H9 (cell line): Measurements from ENCODE around the gene CTH. TPM values are rescaled to one million over a fixed set of nuclear protein-coding genes. Genes with fewer than 3 reads are reported as not detected.

ENCODE experiments used
- DNase-seq: peaks from one replicate; pipeline ENCODE4 v3.0.0-alpha.2; 2017
- H2AFZ ChIP-seq: one replicate; pipeline ENCODE4 v1.6.1; 2013; ENCODE audit warnings: mild to moderate bottlenecking, low read length, control low read depth, moderate library complexity
- H2AK5ac ChIP-seq: 2 replicates; pipeline ENCODE4 v1.6.1; 2013; ENCODE audit warnings: low read length, control low read depth, mixed read lengths; ENCODE audit not compliant: insufficient read length
- H2BK120ac ChIP-seq: one replicate; pipeline ENCODE4 v1.6.1; 2013; ENCODE audit warnings: low read depth, mild to moderate bottlenecking, low read length, control low read depth, inconsistent platforms; ENCODE audit not compliant: poor library complexity, severe bottlenecking
- H2BK12ac ChIP-seq: 2 replicates; pipeline ENCODE4 v1.6.1; 2013; ENCODE audit warnings: low read length, control low read depth, mixed read lengths, low read depth; ENCODE audit not compliant: insufficient read length
- H2BK15ac ChIP-seq: 2 replicates; pipeline ENCODE4 v1.6.1; 2013; ENCODE audit warnings: low read depth, low read length, control low read depth
- H2BK20ac ChIP-seq: one replicate; pipeline ENCODE4 v1.6.1; 2013; ENCODE audit warnings: low read depth, mild to moderate bottlenecking, low read length, control low read depth, inconsistent platforms; ENCODE audit not compliant: poor library complexity, severe bottlenecking
- H2BK5ac ChIP-seq: 2 replicates; pipeline ENCODE4 v1.6.1; 2013; ENCODE audit warnings: low read length, control low read depth, mixed read lengths; ENCODE audit not compliant: insufficient read length
- H3K14ac ChIP-seq: 2 replicates; pipeline ENCODE4 v1.6.1; 2013; ENCODE audit warnings: low read length, control low read depth; ENCODE audit not compliant: insufficient read depth
- H3K18ac ChIP-seq: 2 replicates; pipeline ENCODE4 v1.6.1; 2013; ENCODE audit warnings: low read depth, mild to moderate bottlenecking, mixed read lengths, low read length, control low read depth; ENCODE audit not compliant: insufficient read length
- H3K23ac ChIP-seq: 2 replicates; pipeline ENCODE4 v1.6.1; 2013; ENCODE audit warnings: low read length, control low read depth, mixed read lengths, low read depth; ENCODE audit not compliant: insufficient read length
- H3K23me2 ChIP-seq: 2 replicates; pipeline ENCODE4 v1.6.1; 2013; ENCODE audit warnings: low read depth, mild to moderate bottlenecking, mixed read lengths, low read length, control low read depth; ENCODE audit not compliant: insufficient read length, poor library complexity, severe bottlenecking
- H3K27ac ChIP-seq: 2 replicates; pipeline ENCODE4 v1.5.1; 2013; ENCODE audit warnings: low read length, control low read depth, mixed read lengths, low read depth; ENCODE audit not compliant: insufficient read length
- H3K27me3 ChIP-seq: 2 replicates; pipeline ENCODE4 v1.6.1; 2013; ENCODE audit warnings: low read length, control low read depth, inconsistent platforms; ENCODE audit not compliant: insufficient read depth
- H3K4ac ChIP-seq: 2 replicates; pipeline ENCODE4 v1.6.1; 2013; ENCODE audit warnings: low read depth, mild to moderate bottlenecking, control low read depth, inconsistent platforms, low read length, moderate library complexity
- H3K4me1 ChIP-seq: 2 replicates; pipeline ENCODE4 v1.6.1; 2013; ENCODE audit warnings: low read length, control low read depth, inconsistent platforms; ENCODE audit not compliant: insufficient read depth
- H3K4me2 ChIP-seq: 2 replicates; pipeline ENCODE4 v1.6.1; 2013; ENCODE audit warnings: low read length, control low read depth, mixed read lengths; ENCODE audit not compliant: insufficient read length, insufficient read depth
- H3K56ac ChIP-seq: 2 replicates; pipeline ENCODE4 v1.6.1; 2013; ENCODE audit warnings: low read depth, mild to moderate bottlenecking, mixed read lengths, low read length, control low read depth; ENCODE audit not compliant: insufficient read length
- H3K79me1 ChIP-seq: 2 replicates; pipeline ENCODE4 v1.6.1; 2013; ENCODE audit warnings: low read depth, mild to moderate bottlenecking, moderate library complexity, low read length, control low read depth, inconsistent platforms; ENCODE audit not compliant: insufficient read depth, poor library complexity, severe bottlenecking
- H3K79me2 ChIP-seq: 2 replicates; pipeline ENCODE4 v1.6.1; 2013; ENCODE audit warnings: low read length, control low read depth, inconsistent platforms; ENCODE audit not compliant: insufficient read depth
- H3K9ac ChIP-seq: 2 replicates; pipeline ENCODE4 v1.6.1; 2013; ENCODE audit warnings: low read length, control low read depth, mixed read lengths; ENCODE audit not compliant: insufficient read length; ENCODE audit errors: extremely low read depth
- H3K9me3 ChIP-seq: one replicate; pipeline ENCODE4 v1.6.1; 2013; ENCODE audit warnings: low read depth, low read length, inconsistent platforms; ENCODE audit not compliant: control insufficient read depth
- H3T11ph ChIP-seq: one replicate; pipeline ENCODE4 v1.6.1; 2013; ENCODE audit warnings: mild to moderate bottlenecking, low read length, control low read depth, inconsistent platforms
- H4K20me1 ChIP-seq: one replicate; pipeline ENCODE4 v1.6.1; 2013; ENCODE audit not compliant: control insufficient read depth, insufficient read length, insufficient read depth
- H4K5ac ChIP-seq: 2 replicates; pipeline ENCODE4 v1.6.1; 2013; ENCODE audit warnings: low read depth, mild to moderate bottlenecking, mixed read lengths, low read length, control low read depth; ENCODE audit not compliant: insufficient read length
- H4K8ac ChIP-seq: replicated peaks from 2 replicates; pipeline ENCODE4 v1.6.1; 2013; ENCODE audit warnings: low read length, control low read depth, mixed read lengths, low read depth; ENCODE audit not compliant: insufficient read length
- H4K91ac ChIP-seq: 2 replicates; pipeline ENCODE4 v1.6.1; 2013; ENCODE audit warnings: low read depth, mild to moderate bottlenecking, moderate library complexity, mixed read lengths, low read length, control low read depth; ENCODE audit not compliant: insufficient read length
- H3K27ac Mint-ChIP-seq, 3 experiments: 2 replicates in 2 of 3; 3 replicates in 1 of 3; pipeline ENCODE4 v1.8.0; 2020 to 2021; ENCODE audit warnings: mixed read lengths in 3 of 3, mild to moderate bottlenecking in 1 of 3, moderate library complexity in 1 of 3
- H3K27me3 Mint-ChIP-seq: 2 replicates; pipeline ENCODE4 v1.8.0; 2021; ENCODE audit warnings: low read depth, mild to moderate bottlenecking, moderate library complexity, mixed read lengths
- H3K36me3 Mint-ChIP-seq, 3 experiments: 2 replicates in 2 of 3; 3 replicates in 1 of 3; pipeline ENCODE4 v1.8.0; 2020 to 2021; ENCODE audit warnings: low read depth in 3 of 3, mixed read lengths in 3 of 3; ENCODE audit not compliant: insufficient read depth in 1 of 3
- H3K4me1 Mint-ChIP-seq, 2 experiments: 2 replicates each; pipeline ENCODE4 v1.8.0; 2020; ENCODE audit warnings: mixed read lengths in 2 of 2
- H3K4me3 Mint-ChIP-seq, 2 experiments: 2 replicates in 1 of 2; 3 replicates in 1 of 2; pipeline ENCODE4 v1.8.0; 2020 to 2021; ENCODE audit warnings: mild to moderate bottlenecking in 2 of 2, mixed read lengths in 2 of 2, moderate library complexity in 1 of 2
- H3K9me3 Mint-ChIP-seq, 2 experiments: 2 replicates in 1 of 2; 3 replicates in 1 of 2; pipeline ENCODE4 v1.8.0; 2020; ENCODE audit warnings: mild to moderate bottlenecking in 2 of 2, mixed read lengths in 2 of 2, moderate library complexity in 1 of 2
- CTCF ChIP-seq: fragments of 200-600 bp; sonication (generic); conservative IDR thresholded peaks from 3 replicates; pipeline ENCODE4 v1.8.0; 2021; ENCODE audit warnings: antibody characterized with exemption, mild to moderate bottlenecking
- WGBS: extraction: QIAGEN DNeasy Blood & Tissue Kit; methylation state at CpG from one replicate; pipeline ENCODE4 v1.1.7; 2013; ENCODE audit warnings: missing lambda C conversion rate, low lambda C conversion rate, mixed read lengths; ENCODE audit not compliant: insufficient read length; ENCODE audit errors: extremely low coverage; 5-methylcytosine and 5-hydroxymethylcytosine counted together
- total RNA-seq: library from RNA; stranded (reverse); gene quantifications from 2 replicates; pipeline ENCODE4 v1.2.1, GENCODE V29; 2021

The CTH gene
- total RNA-seq, 1 experiment from 2014 or later, result 15.5 TPM

GRCh38 chr1:70487910-70488665 lies 77.0 kb downstream of the CTH start:
- Mint-ChIP-seq H3K4me3 (no peak overlapping the region), H3K27ac (no peak overlapping the region), H3K9me3 (no peaks in the 10 kb centered on the region), H3K27me3 (no peaks in the 10 kb centered on the region), H3K4me1 (no peaks in the 10 kb centered on the region), H3K36me3 (no peaks in the 10 kb centered on the region)
- DNase-seq, result peak; percentile 64
- Histone ChIP-seq H3K18ac (no peak overlapping the region), H4K8ac (no peak overlapping the region), H3K23ac (no peak overlapping the region), H2BK15ac (no peak overlapping the region), H3K79me1 (no peaks in the 10 kb centered on the region), H4K20me1 (no peaks in the 10 kb centered on the region), H3K9ac (no peak overlapping the region), H3K4me1 (no peaks in the 10 kb centered on the region), H3K56ac (no peak overlapping the region), H4K91ac (no peak overlapping the region), H3K23me2 (no peaks in the 10 kb centered on the region), H3K4me2 (no peak overlapping the region), H2BK12ac (no peak overlapping the region), H2AFZ (no peak overlapping the region), H3T11ph (no peak overlapping the region), H4K5ac (no peak overlapping the region), H3K27ac (no peak overlapping the region), H2BK120ac (no peak overlapping the region), H3K4ac (no peak overlapping the region), H3K9me3 (no peaks in the 10 kb centered on the region), H3K79me2 (no peaks in the 10 kb centered on the region), H2BK20ac (no peak overlapping the region), H2AK5ac (no peak overlapping the region), H3K27me3 (no peaks in the 10 kb centered on the region), H3K14ac (no peak overlapping the region), H2BK5ac (no peak overlapping the region)
- peak; percentile 97 for TF ChIP-seq CTCF
- no CpG with 5 or more reads among the region's 6 CpGs for WGBS

Other genes starting within 250 kb of the CTH start
- 27.6 and 28.0 TPM in 2 replicates for gene LRRC40, start 205.7 kb upstream of the CTH start, total RNA-seq
- 206 and 214 TPM in 2 replicates for gene SRSF11, start 189.9 kb upstream of the CTH start, total RNA-seq
- 19.7 and 21.1 TPM in 2 replicates for gene ANKRD13C, start 56.5 kb upstream of the CTH start, total RNA-seq